Renal pelvis (tissue), 4 donors: Measurements from ENCODE around the gene MCRS1. TPM values are rescaled to one million over a fixed set of nuclear protein-coding genes. Genes with fewer than 3 reads are reported as not detected.

Experiments
- DNase-seq: peaks from one replicate; pipeline ENCODE4 v3.0.0-alpha.2; 2013
- polyA plus RNA-seq, 3 donors: library from polyadenylated mRNA; unstranded; fragments of 120-200 nt; gene quantifications; one replicate each; pipeline ENCODE4 v1.2.1, GENCODE V29; 2013; ENCODE audit not compliant: insufficient read length in 3 of 3

MCRS1 gene
- polyA plus RNA-seq, 3 donors, result 72.6 to 81.3 (median 77.1) TPM

DNA sequence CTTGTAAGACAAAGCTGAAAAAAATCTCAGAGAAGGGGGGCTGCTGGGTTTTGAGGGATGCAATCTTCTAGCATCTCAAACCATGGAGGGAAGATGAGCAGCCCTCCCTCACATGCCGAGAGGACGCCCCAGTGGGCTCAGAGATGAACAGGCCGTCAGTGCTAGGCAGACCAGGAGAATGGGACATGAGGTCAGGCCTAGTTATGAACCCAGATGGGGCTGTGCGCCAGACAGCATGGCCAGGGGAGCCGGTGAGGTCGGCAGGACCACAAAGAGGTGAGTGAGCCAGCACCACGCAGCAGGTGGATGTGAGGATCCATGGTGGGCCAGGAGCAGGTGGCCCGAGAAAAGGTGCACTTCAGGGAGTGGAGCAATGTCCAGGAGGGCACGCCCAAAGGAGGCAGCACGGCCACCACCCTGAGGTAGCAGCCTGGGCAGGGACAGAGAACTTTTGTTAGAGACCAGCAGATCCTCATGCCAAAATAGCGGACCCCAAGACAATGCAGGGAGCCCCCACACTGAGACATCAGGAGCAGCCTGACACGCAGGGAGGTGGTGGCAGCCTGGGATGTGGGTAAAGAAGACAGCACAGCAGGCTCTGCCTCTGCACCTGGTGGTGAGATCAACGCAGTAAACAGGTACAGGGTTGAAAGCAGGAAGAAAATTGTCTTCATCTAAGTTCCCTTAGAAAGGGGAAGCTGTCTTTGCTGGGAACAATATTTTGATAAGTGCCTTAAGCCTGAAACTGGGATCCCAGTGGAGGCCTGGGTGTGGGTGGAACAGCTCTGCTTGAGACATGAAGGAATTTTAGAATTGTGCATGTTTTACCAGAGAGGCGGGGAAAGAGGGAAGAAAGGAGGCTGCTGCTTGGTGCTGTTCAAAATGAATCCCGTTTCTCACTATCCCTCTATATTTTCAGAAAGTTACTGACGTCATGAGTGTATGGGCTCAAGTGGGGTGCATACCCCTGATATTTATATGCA, 17.8 kb upstream of the MCRS1 start:
- no peak for DNase-seq

GRCh38 chr12:49584591-49584990, 16.6 kb upstream of the MCRS1 start:
- no peak for DNase-seq

DNA sequence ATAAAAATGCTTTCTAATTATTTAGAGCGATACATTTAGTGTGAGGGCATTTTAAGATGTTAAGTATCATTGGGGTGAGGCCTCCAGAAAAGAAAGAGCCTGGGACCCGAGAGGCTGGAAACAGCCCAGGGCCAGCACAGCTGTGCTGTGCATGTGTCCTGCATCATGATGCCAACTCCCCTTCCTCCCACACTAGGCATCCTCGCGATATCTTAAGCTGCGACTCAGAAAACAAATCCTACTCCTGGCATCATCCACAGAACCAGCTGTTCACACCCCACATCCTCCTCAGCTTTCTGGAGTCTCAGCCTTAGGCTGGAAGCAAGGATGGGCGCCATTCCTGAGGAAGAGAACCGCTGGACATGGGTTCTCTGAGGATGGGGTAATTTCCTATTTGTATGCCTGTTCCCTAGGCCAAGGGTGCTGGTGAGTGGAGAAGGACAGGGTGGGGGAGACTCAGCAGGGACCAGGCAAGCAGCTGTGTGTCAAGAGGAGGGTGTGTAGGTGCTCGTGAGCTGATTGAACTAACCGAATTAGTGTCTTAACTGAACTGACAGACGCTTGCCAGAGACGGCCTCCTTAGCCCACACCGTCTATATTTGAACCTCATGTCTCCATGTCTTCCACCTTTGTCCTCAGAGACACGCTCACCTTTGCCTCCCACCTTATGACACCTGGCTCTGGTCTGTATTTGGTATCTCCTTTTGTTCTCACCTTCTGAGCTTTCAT, 15.6 kb upstream of the MCRS1 start:
- DNase-seq, result no peak

DNA sequence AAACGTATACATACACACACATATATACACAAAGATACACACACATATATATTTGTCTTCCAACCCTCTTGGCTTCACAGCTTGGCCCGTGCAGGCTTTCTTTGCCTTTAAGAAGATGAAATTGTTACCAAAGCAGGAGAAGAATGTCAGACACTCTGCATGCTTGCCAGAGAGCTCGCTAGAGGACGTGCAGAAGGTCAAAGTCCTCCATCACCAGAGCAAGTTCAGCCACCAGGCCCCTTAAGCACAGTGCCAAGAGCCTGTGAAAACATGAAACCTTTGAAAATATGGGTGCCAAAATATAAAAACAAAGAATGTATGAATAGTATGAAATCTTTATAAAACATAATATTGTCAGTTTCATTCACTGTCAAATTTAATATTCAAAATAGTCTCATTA, 14.9 kb upstream of the MCRS1 start:
- no peak for DNase-seq

- no peak for DNase-seq
These were observed 14.3 kb upstream of the MCRS1 start for GRCh38 chr12:49582201-49582600.

- DNase-seq, result peak; percentile 88
These were observed 12.9 kb upstream of the MCRS1 start for GRCh38 chr12:49580572-49581535.

- no peak for DNase-seq
These were observed 10.7 kb upstream of the MCRS1 start for GRCh38 chr12:49578471-49579112.

DNA sequence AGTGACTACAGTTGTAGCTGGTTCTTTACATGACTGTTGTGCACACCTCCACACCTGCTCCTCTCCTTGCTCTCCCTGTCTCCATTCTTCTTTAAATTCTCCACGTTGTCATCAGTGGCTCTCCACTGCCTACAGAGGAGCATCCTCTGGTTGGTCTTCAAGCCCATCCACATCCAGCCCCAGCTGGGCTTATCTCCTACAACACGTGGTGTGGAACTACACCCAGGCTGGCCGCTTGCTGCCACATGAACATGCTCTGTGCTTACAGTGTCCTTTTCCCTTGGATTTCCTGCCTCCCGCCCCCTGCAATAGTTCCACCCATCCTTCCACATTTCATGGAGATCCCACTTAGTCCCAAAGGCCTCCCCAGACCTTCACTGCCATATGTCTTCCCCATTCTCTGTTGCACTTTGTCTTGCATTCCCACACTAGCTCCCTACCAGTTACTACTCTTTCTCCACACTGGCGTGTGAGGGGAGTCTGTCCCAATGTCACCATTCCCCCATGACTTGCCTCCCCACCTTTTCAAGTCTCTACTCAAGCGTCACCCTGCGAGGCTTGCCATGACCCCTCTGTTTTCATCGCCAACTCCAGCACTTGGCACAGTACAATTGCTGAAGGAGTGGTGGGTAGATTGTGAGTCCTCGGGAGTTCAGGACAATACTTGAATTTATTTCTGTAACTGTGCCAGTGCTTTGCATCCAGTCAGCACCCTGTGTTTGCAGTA, 9.8 kb upstream of the MCRS1 start:
- DNase-seq, result no peak

- DNase-seq, result no peak
These were observed 660 bp upstream of the MCRS1 start for GRCh38 chr12:49568442-49569162.

DNA sequence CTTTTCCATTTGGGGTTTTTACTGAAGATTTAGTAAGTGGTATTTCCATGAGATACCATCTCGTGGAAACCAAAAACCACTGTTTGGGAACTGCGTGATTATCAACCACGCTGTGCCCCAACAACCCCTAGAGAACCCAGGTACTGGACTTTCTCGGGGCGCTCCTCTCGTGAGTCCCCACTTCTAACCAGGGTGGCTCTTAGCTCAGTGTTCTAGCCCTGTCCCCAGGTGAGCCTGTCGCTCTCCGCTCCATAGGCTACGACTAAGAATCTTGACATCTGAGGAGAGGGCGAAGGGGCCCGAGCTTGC, 686 bp downstream of the MCRS1 start:
- DNase-seq, result no peak

GRCh38 chr12:49566361-49566760, 1.6 kb downstream of the MCRS1 start:
- DNase-seq, result no peak

DNA sequence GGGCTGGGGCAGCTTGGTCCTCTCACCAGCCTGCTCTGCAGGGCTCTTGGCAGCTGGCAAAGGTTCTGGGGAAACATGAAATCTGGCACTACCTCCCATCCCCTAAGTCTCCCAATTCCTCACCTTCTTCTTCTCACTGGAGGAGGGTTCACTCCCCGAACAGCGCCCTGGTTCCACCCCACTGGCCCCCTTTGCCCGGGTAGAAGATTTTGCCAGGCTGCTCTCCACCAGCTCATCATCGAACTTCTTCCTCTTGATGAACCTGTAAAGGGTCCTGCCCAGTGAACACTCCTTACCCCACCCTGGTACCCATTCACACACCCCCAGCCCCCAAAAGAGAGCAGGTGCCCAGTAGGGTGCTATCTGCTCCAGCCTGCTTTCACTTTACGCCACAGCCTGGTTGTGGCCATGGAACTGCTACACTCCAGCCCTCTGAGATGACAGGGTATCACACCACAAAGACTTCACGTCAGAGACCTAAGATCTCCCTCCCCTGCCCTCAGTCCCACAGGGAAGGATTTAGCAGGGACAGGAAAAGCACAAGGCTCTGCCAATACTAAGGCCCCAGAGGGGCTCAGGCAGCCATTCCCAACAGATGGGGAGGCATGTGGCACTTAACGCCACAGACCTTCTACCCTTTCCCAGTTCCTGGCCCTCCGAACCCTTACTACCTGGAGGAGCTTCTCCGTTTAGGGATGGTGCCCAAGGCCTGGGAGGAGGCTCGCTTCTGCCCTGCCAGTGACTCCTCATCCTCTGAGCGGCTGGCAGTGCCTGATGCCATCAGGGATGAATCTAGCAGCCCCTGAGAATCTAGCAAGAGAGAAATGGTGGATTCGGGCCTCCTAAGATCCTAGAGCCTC, 2.3 kb downstream of the MCRS1 start:
- no peak for DNase-seq

- no peak for DNase-seq
These were observed 3.1 kb downstream of the MCRS1 start for GRCh38 chr12:49564686-49565405.

DNA sequence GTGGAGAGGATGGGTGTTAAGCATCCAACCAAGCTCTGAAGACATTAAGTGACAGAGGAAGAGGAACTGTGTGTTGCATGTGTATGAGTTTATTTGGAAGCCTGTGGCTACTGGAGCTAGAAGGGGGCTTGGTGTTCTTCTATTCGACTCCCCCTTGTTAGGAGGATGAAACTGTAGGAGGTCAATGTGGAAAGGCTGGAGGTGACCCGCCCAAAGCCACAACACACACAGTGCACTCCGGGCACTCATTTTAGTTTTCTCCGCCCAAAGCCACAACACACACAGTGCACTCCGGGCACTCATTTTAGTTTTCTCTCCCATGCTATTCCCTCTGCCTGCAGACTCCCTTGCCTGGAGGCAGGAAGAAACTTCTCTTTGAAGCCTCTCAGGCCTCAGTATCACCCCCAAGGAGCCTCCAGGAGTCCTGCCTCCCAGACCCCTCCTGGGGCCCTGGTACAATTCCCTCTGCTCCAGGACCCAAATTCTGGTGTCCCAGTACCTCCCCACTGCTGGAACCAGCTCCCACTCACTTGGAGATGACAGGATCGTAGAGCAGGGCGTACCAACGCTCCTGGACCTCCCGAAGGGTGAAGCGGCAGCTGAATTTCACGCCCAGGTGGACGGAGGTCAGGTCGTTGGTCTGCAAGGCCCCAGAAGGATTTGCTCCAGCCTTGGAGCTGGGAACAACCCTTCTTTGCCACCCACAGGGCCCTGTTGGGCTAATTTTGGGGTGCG, 3.8 kb downstream of the MCRS1 start:
- DNase-seq, result no peak

GRCh38 chr12:49562831-49563230, 5.1 kb downstream of the MCRS1 start:
- DNase-seq, result no peak

GRCh38 chr12:49562233-49562632, 5.7 kb downstream of the MCRS1 start:
- no peak for DNase-seq

GRCh38 chr12:49560695-49561094, 7.2 kb downstream of the MCRS1 start:
- no peak for DNase-seq
